ENCODE results near the gene PTPRT.

PTPRT gene

DNA sequence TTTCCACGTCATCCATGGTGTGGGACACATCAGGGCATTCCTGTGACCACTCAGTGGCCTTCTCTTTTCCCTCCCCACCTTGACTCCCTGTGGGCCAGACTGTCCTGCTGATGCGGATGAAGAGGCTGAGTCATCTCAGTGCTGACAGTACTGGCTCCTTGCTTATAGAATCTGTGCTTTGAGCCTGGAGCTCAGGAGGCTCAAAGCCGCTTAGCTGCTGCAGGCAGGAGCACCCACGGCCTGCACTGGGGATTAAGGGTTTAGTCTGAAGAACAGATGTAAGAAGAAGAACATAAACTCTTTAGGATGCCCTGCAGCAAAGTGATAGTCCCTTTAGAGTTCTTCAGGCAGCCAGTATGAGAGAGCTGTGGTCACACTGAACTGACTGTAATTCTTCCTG is 929.5 kb downstream of the PTPRT start:
- TF ChIP-seq CTCF (conservative IDR thresholded peaks at IDR 0.05; ENCODE audit: low read length) = no peak
- H3K4me3 ChIP-seq (ENCODE audit: low read length) = no peak overlapping the region
- DNase-seq (ENCODE audit: low read depth) = no peak

- DNase-seq (ENCODE audit: low read depth) = no peak
- H3K4me3 ChIP-seq (ENCODE audit: low read length) = no peak overlapping the region
- no peak for TF ChIP-seq CTCF (conservative IDR thresholded peaks at IDR 0.05; ENCODE audit: low read length)
Observed at GRCh38 chr20:42259389-42259788, 930.3 kb downstream of the PTPRT start.

DNA sequence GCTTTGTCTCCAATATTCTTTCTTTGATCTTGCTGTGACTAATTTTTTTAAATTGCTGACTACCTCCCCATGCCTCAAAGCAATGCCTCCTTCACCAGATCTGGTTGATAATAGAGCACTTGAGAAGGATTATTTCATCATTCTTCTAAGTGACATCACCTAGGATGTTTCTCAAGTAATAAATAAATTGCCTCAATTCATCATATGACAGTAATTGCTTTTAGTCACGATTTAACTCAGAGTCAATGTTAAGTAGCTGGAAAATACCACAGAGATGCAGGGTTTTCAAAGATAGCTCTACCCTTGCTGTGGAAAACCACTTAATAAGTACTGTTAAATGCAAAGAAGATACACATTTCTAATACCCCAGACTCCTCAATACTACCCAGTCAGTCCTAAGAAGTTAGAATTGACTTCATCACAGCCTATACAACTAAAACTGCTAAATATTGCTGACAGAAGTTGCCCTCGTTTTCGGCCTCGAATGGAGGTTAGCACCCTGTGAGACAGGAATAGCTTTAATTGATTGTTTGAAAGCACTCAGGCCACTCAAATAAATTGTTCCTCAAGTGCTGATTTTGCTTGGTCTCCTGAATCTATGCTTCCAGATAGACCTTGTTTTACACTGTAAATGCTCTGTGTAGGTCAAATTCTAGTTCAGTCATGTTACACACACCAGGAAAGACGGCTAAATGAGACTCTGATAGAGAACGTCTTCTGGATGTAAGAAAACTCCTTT is 931.0 kb downstream of the PTPRT start:
- DNase-seq (ENCODE audit: low read depth) = no peak
- TF ChIP-seq CTCF (conservative IDR thresholded peaks at IDR 0.05; ENCODE audit: low read length) = no peak
- H3K4me3 ChIP-seq (ENCODE audit: low read length) = no peak overlapping the region

GRCh38 chr20:42255821-42256220 is 933.9 kb downstream of the PTPRT start:
- no peak for DNase-seq (ENCODE audit: low read depth)
- no peak overlapping the region for H3K4me3 ChIP-seq (ENCODE audit: low read length)
- TF ChIP-seq CTCF (conservative IDR thresholded peaks at IDR 0.05; ENCODE audit: low read length) = no peak

GRCh38 chr20:42254673-42255072 is 935.0 kb downstream of the PTPRT start:
- no peak for DNase-seq (ENCODE audit: low read depth)
- no peak for TF ChIP-seq CTCF (conservative IDR thresholded peaks at IDR 0.05; ENCODE audit: low read length)
- H3K4me3 ChIP-seq (ENCODE audit: low read length) = no peak overlapping the region

DNA sequence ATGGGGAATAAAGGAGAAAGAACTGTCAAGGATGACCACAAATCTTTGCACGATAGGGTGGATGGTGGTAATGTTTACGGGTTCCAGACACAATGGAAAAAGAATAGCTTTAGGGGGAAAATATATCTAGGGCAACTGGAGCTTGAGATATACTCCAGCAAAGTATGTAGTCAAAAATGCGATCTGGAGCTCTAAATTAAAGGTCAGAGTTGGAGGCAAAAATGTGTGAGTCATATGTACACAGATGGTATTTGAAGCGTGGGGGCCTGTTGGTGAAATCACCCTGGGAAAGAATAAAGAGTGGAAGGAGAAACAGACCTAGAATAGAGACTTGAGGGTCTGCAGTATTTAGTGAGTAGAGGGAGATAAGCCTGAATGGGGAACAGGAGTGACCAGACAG is 937.6 kb downstream of the PTPRT start:
- DNase-seq (ENCODE audit: low read depth) = no peak
- TF ChIP-seq CTCF (conservative IDR thresholded peaks at IDR 0.05; ENCODE audit: low read length) = no peak
- no peak overlapping the region for H3K4me3 ChIP-seq (ENCODE audit: low read length)

GRCh38 chr20:42218621-42219374 is 970.9 kb downstream of the PTPRT start:
- no peak overlapping the region for H3K4me3 ChIP-seq (ENCODE audit: low read length)
- no peak for TF ChIP-seq CTCF (conservative IDR thresholded peaks at IDR 0.05; ENCODE audit: low read length)
- DNase-seq (ENCODE audit: low read depth) = no peak

All from AG10803 (cell line).